ENCODE measurements around the gene TLCD5.

DNA sequence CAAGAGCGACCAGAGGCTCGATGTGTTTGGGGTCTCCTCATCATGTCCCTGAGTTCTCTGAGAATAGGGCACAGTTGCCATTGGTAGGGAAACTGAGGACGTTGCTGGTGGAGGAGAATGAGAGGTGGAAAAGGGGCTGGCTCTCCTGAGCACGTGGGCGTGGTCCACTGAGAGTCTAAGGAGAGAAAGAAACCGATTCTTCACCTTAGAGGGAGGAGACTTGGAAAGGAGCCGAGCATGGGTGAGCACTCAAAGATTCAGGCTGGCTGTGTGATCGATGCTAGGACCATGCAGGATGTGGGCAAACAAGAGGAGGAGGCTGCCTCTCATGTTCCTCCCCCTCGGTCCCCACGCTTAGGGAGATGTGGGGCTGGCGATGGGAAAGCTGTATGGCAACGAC, 19.8 kb upstream of the TLCD5 start:
- TF ChIP-seq, protein P1, sequence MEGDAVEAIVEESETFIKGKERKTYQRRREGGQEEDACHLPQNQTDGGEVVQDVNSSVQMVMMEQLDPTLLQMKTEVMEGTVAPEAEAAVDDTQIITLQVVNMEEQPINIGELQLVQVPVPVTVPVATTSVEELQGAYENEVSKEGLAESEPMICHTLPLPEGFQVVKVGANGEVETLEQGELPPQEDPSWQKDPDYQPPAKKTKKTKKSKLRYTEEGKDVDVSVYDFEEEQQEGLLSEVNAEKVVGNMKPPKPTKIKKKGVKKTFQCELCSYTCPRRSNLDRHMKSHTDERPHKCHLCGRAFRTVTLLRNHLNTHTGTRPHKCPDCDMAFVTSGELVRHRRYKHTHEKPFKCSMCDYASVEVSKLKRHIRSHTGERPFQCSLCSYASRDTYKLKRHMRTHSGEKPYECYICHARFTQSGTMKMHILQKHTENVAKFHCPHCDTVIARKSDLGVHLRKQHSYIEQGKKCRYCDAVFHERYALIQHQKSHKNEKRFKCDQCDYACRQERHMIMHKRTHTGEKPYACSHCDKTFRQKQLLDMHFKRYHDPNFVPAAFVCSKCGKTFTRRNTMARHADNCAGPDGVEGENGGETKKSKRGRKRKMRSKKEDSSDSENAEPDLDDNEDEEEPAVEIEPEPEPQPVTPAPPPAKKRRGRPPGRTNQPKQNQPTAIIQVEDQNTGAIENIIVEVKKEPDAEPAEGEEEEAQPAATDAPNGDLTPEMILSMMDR (optimal IDR thresholded peaks at IDR 0.05 in 1 of 3, IDR thresholded peaks at IDR 0.05 in 1 of 3, conservative IDR thresholded peaks at IDR 0.05 in 1 of 3; ENCODE audit: extremely low read depth in 1 of 3, insufficient read depth in 2 of 3, low read length in 3 of 3): no peak
- no peak for TF ChIP-seq EZH2 (IDR thresholded peaks at IDR 0.05; ENCODE audit: low read length)
